Right atrium auricular region (tissue), 2 donors: ENCODE measurements around the gene DOCK4. TPM values are rescaled to one million over a fixed set of nuclear protein-coding genes. Genes with fewer than 3 reads are reported as not detected.

Source experiments
- DNase-seq: peaks from one replicate; pipeline ENCODE4 v3.0.0-alpha.2; 2019; ENCODE audit warnings: low spot score
- H3K27ac ChIP-seq, 2 donors: fragments of 200-600 bp; sonication (generic); 1 replicate in 1 of 2; 2 replicates in 1 of 2; pipeline ENCODE4 v1.5.1; 2016 to 2019
- H3K27me3 ChIP-seq, 2 donors: fragments of 200-600 bp; sonication (generic); one replicate each; pipeline versions ENCODE4 v1.5.1 to v1.6.0; 2017 to 2019
- H3K36me3 ChIP-seq: fragments of 200-600 bp; sonication (generic); one replicate; pipeline ENCODE4 v1.5.1; 2016
- H3K4me1 ChIP-seq, 2 donors: fragments of 200-600 bp; sonication (generic); one replicate each; pipeline versions ENCODE4 v1.5.1 to v1.6.0; 2017 to 2019
- H3K4me3 ChIP-seq, 2 donors: fragments of 200-600 bp; sonication (generic); 1 replicate in 1 of 2; 2 replicates in 1 of 2; pipeline ENCODE4 v1.5.1; 2017 to 2019; ENCODE audit warnings: mild to moderate bottlenecking in 1 of 2, moderate library complexity in 1 of 2
- H3K9me3 ChIP-seq, 2 donors: fragments of 200-600 bp; sonication (generic); one replicate each; pipeline ENCODE4 v1.5.1; 2019
- total RNA-seq, 2 donors: library from RNA; depleted of rRNA; stranded (reverse); fragments of >200 nt; gene quantifications; one replicate each; pipeline ENCODE4 v1.1.0, GENCODE V29; 2016
- TF ChIP-seq, protein P1 (sequence below), 2 donors: fragments of 200-600 bp; sonication (generic); IDR thresholded peaks; one replicate each; pipeline ENCODE4 v1.5.1; 2019; ENCODE audit warnings: antibody characterized with exemption in 2 of 2

The DOCK4 gene
- total RNA-seq, 2 donors from 2014 or later, result 12.3 to 17.8 TPM

DNA sequence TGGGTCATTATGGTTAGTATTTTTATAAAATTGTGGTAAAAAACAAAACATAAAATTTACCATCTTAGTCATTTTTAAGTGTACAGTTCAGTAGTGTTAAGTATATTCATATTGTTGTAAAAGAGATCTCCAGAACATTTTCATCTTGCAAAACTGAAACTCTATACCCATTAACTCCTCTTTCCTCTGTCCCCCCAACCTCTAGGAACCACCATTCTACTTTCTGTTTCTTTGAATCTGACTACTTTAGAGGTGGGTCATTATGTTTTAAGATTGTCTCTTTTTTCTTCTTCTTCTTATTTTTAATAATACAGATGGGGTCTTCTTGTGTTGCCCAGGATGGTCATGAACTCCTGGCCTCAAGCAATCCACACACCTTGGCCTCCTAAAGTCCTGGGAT is 84.1 kb downstream of the DOCK4 start:
- no peaks in the 10 kb centered on the region for H3K27me3 ChIP-seq
- TF ChIP-seq, protein P1, sequence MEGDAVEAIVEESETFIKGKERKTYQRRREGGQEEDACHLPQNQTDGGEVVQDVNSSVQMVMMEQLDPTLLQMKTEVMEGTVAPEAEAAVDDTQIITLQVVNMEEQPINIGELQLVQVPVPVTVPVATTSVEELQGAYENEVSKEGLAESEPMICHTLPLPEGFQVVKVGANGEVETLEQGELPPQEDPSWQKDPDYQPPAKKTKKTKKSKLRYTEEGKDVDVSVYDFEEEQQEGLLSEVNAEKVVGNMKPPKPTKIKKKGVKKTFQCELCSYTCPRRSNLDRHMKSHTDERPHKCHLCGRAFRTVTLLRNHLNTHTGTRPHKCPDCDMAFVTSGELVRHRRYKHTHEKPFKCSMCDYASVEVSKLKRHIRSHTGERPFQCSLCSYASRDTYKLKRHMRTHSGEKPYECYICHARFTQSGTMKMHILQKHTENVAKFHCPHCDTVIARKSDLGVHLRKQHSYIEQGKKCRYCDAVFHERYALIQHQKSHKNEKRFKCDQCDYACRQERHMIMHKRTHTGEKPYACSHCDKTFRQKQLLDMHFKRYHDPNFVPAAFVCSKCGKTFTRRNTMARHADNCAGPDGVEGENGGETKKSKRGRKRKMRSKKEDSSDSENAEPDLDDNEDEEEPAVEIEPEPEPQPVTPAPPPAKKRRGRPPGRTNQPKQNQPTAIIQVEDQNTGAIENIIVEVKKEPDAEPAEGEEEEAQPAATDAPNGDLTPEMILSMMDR (IDR thresholded peaks at IDR 0.05), result no peak
- H3K4me3 ChIP-seq, result no peak overlapping the region
- no peak overlapping the region for H3K27ac ChIP-seq
- no peak for DNase-seq
- H3K9me3 ChIP-seq, result no peaks in the 10 kb centered on the region
- H3K4me1 ChIP-seq, result no peaks in the 10 kb centered on the region
- H3K36me3 ChIP-seq, result no peaks in the 10 kb centered on the region

DNA sequence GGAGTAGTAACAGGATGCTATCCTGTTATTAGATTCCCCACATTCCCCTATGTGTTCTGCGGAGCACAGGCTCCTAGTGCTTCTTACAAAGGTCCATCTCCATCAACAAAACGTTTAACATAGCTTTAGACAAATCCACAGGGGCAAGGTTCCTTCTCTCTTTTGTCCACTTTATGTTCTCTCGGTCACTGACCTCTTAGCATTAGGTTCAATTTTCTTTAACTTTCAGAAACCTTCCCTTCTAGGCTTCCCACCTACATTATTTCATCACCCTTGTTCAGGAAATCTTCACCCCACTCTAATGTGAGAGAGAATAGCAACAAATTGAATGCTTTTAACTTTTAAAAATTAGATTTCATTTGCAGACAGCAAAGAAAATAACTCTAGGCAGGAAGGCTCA is 84.9 kb downstream of the DOCK4 start:
- Histone ChIP-seq H3K4me1 (no peaks in the 10 kb centered on the region), H3K27ac (no peak overlapping the region), H3K9me3 (no peaks in the 10 kb centered on the region), H3K36me3 (no peaks in the 10 kb centered on the region), H3K27me3 (no peaks in the 10 kb centered on the region), H3K4me3 (no peak overlapping the region)
- no peak for DNase-seq
- TF ChIP-seq, protein P1 (IDR thresholded peaks at IDR 0.05), result no peak

DNA sequence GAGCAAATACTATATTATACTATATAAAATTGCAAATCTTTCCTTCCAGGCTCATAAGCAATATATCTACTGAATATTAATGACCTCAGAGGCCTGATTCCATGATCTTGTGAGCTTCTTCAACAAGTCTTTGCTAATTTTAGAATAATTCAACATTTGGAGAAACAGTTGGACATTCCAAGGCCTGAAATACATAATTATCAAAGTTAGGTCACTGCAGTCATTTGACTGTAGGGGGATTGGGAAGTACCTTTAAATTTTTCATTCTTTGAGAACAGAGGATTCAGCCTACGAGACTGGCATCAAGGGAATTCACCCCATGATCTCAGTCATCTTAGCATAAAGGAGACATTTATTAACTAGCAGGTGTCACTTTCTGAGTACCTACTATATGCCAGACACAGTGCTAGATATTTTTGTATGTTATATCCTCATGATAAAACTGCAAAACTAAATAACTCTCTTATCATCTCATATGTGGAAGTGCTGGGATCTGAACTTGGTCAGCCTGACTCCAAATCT is 85.4 kb downstream of the DOCK4 start:
- Histone ChIP-seq H3K36me3 (no peaks in the 10 kb centered on the region), H3K4me1 (no peaks in the 10 kb centered on the region), H3K27ac (no peak overlapping the region), H3K27me3 (no peaks in the 10 kb centered on the region), H3K9me3 (no peaks in the 10 kb centered on the region), H3K4me3 (no peak overlapping the region)
- no peak for DNase-seq
- TF ChIP-seq, protein P1 (IDR thresholded peaks at IDR 0.05), result no peak

DNA sequence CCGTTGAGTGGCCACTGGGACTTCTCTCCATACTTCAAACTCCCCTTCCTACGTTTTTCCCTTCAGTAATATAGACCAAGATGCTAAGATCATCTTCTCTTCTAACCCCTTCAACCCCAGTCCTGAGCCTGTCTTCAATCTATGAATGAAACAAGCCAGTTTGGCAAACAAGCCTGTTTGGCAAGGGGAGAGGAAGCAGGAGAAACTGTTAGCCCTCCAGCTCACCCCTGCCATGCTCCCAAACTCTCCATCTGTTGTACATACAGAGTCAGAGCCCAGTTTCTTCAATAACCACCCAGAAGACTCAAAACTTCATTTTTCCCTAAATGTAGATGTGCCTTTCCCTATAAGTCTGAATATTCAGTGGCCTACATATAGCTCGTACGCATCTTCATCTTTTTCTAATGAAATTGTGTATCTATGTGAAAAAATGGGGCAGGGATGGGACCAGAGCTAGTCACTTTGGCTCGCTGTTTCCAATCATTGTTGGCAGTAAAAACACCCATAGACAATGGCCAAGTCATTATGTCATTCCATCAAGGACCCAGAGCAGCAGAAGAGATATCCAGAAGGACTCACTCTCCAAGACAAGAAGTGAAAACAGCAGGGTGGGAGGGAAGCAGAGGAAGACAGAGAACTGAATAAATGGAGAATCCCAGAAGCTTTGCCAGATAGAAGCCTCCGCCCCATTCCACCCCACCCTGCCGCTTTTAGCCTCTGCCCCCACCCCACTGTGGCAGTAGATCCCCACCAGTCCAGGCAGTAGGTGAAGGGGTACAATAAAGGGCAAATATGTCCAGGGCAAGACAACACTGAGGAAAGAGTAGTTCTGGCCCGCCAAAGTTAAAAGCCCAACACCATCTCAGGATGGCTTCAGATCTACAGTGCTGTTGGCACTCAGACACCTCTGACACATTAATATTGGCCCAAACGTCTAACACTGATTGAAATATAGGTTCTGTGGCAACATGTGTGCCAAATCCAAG is 87.3 kb downstream of the DOCK4 start:
- H3K27me3 ChIP-seq, result no peaks in the 10 kb centered on the region
- TF ChIP-seq, protein P1 (IDR thresholded peaks at IDR 0.05), result no peak
- no peak for DNase-seq
- no peaks in the 10 kb centered on the region for H3K9me3 ChIP-seq
- peak overlapping the region in 1 of 2 donors; percentile 41 for H3K27ac ChIP-seq
- no peak overlapping the region for H3K4me3 ChIP-seq
- H3K36me3 ChIP-seq, result no peaks in the 10 kb centered on the region
- no peaks in the 10 kb centered on the region for H3K4me1 ChIP-seq

DNA sequence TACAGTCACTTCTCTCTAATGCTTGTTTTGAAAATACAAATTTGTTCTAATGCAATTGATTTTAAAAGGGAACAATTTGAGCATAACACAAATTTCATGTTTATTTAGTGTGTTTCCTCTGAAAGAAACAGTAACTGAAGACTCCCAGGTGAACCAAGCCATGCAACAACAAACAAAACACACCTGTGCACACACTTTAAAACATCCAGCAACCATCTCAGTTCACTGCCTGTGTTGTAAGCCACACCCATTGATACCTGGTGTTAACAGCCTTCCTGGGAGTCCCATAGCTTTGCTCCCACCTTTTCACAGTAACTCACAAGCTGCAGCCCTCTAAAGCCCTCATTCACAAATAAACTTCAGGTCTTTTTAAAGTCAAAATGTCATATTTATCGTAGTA is 89.3 kb downstream of the DOCK4 start:
- H3K27ac ChIP-seq, result no peak overlapping the region
- H3K36me3 ChIP-seq, result no peaks in the 10 kb centered on the region
- H3K4me1 ChIP-seq, result peaks cover 0 to 11% of the 10 kb centered on the region in 2 donors
- TF ChIP-seq, protein P1 (IDR thresholded peaks at IDR 0.05), result no peak
- DNase-seq, result no peak
- no peaks in the 10 kb centered on the region for H3K27me3 ChIP-seq
- H3K4me3 ChIP-seq, result no peak overlapping the region
- H3K9me3 ChIP-seq, result no peaks in the 10 kb centered on the region
